ENCODE results near the gene RAB6B.

RAB6B gene

DNA sequence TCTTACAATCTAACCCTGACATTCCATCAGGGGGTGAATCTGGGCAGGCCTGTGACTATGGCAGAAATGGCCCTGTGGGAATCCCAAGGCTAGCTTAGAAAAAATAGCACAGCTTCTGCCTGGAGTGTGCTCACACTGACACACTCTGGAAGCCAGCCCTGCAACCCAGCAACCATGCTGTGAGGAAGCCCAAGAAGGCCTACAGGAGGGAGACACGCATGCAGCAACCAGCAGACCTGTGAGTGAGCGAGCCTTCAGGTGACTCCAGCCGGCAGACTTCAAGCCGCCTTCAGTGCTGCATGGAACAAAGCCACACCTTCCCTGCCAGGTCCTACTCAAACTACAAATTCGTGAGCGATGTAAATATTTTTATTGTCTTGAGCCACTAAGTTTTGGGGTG is 26.1 kb downstream of the RAB6B start:
- in situ Hi-C loops (cut with HindIII; ENCODE audit: low sequenced_read_pairs): no loop called here
- no peak for DNase-seq (ENCODE audit: low read depth, low spot score)
- H3K4me3 ChIP-seq (ENCODE audit: low read depth, low read length): no peak overlapping the region
- TF ChIP-seq, protein P1, sequence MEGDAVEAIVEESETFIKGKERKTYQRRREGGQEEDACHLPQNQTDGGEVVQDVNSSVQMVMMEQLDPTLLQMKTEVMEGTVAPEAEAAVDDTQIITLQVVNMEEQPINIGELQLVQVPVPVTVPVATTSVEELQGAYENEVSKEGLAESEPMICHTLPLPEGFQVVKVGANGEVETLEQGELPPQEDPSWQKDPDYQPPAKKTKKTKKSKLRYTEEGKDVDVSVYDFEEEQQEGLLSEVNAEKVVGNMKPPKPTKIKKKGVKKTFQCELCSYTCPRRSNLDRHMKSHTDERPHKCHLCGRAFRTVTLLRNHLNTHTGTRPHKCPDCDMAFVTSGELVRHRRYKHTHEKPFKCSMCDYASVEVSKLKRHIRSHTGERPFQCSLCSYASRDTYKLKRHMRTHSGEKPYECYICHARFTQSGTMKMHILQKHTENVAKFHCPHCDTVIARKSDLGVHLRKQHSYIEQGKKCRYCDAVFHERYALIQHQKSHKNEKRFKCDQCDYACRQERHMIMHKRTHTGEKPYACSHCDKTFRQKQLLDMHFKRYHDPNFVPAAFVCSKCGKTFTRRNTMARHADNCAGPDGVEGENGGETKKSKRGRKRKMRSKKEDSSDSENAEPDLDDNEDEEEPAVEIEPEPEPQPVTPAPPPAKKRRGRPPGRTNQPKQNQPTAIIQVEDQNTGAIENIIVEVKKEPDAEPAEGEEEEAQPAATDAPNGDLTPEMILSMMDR (IDR thresholded peaks at IDR 0.05; ENCODE audit: low read depth, low read length): no peak

DNA sequence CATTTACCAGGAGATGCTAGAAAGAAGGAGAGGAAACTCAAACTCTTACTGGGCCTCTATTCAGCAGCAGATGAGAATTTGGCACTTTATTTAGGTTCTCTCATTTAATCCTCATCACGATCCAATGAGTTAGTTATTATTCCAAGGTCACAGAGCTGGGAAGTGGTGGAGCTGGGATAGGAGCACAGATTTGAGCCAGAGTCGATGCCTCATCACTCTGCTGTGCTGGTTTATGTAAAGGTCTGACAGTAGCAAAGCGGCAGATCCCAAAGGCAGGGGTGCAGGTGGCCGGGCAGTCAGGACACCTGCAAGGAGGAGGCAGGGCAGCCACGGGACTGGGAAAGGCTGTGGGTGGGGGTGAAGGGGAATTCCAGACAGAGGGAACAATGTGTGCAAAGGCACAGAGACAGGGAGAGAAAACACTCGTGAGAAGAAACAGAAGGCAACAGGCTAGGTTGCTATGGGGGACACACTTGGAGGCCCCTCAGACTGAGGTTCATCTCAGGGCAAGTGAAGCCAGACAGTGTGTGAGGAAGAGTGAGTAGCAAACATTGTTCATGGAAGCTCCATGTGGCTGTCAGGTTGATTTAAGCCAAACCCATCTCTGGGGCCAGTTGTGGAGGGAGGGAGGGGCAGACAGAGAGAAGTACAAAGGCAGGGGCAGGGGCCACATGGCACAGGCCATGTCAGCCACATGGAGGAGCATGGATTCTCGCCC is 26.8 kb downstream of the RAB6B start:
- in situ Hi-C loops (cut with HindIII; ENCODE audit: low sequenced_read_pairs): no loop called here

DNA sequence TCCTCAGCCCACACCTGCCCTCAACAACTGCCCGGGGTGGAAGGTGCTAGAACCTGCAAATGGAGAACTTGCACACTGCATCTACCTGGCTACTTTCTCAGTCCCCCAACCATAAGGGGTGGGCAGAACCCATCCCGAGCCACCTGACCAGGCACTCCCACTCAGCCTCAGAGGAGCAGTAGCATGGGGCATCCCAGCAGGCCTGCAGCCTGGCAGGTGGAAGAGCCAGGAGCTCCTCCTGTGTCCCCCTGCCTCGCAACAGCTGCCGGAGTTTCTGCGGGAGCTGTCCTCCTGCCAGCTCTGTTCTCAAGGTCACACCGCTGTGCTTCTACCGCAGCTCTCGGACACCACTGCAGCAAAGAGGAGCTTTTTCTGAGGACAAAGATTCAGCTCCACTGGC is 27.5 kb downstream of the RAB6B start:
- TF ChIP-seq, protein P1 (IDR thresholded peaks at IDR 0.05; ENCODE audit: low read depth, low read length): no peak
- in situ Hi-C loops (cut with HindIII; ENCODE audit: low sequenced_read_pairs): no loop called here
- DNase-seq (ENCODE audit: low read depth, low spot score): no peak
- no peak overlapping the region for H3K4me3 ChIP-seq (ENCODE audit: low read depth, low read length)

More for the DNA sequence above, 26.8 kb downstream of the RAB6B start:
- no peak overlapping the region for H3K4me3 ChIP-seq (ENCODE audit: low read depth, low read length)
- DNase-seq (ENCODE audit: low read depth, low spot score): no peak
- TF ChIP-seq, protein P1 (IDR thresholded peaks at IDR 0.05; ENCODE audit: low read depth, low read length): no peak

DNA sequence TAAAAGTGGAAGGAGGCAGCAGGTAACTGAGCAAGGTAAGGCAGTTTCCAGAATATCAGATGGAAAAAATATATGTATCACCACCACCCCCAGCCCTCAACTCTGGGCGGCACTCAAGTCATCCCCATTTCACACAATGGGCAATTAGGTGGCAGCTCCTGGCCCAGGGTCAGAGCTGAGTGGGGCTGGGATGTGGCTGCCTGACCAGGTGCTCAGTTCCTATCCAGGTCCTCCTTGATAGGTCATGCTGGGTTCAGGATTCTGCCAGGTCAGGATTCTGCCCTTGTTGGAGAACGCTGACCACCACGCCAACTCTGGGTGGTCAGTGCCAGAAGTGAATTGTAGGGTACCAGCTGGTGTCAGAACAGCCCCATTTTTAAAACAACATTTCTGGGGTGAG is 29.5 kb downstream of the RAB6B start:
- TF ChIP-seq, protein P1 (IDR thresholded peaks at IDR 0.05; ENCODE audit: low read depth, low read length): no peak
- no peak for DNase-seq (ENCODE audit: low read depth, low spot score)
- no peak overlapping the region for H3K4me3 ChIP-seq (ENCODE audit: low read depth, low read length)
- in situ Hi-C loops (cut with HindIII; ENCODE audit: low sequenced_read_pairs): no loop called here

DNA sequence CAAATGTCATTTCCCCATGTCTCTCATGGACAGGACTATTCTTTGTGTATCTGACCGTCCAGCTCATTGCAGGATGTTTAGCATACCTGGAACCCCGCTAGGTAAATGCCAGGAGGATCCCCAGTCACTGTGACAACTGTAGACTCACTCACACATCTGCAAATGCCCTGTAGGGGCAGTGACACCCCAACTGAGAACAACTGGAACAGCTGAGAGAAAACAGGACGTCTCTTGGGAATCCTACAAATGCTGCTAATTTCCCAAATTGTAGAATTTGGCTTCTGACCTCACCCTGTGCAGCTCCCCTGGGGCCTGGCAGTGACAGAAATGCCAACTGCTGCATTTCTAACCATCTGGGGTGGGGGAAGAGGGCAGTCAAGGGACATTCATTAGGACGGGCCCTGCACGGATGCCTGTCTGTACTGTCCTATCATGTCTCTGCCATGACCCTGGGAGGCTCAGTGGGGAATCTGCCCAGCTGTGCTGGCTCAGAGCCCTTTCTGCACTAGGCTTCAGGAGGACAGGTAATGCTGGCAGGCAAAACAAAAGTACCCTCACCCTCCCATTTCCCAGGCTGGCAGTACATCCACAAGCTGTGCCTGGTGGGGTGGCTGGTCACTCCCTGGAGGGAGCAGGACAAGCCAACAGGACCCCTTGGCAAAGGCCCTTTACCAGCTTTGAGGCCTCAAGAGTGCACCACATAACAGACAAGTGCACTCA is 30.4 kb downstream of the RAB6B start:
- H3K4me3 ChIP-seq (ENCODE audit: low read depth, low read length): no peak overlapping the region
- TF ChIP-seq, protein P1 (IDR thresholded peaks at IDR 0.05; ENCODE audit: low read depth, low read length): no peak
- no peak for DNase-seq (ENCODE audit: low read depth, low spot score)
- in situ Hi-C loops (cut with HindIII; ENCODE audit: low sequenced_read_pairs): no loop called here

DNA sequence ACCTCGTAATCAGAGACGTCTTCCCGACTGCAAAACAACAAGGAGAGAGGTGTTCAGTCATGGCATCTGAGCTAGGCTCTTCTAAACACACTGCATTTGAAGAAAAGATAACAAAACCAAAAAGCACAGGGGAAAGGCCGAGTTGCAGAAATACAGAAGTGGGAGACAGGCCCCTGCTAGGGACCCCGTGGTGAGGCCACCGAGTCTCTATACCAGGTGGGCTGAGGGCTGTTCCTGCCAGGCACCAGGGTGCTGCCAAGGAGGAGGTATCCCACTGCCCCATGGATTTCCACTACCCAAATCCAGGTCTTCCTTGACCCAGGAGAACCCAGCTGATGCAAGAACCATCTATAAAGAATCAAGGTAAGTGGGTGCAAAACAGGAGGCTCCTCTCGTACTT is 31.1 kb downstream of the RAB6B start:
- no peak overlapping the region for H3K4me3 ChIP-seq (ENCODE audit: low read depth, low read length)
- in situ Hi-C loops (cut with HindIII; ENCODE audit: low sequenced_read_pairs): no loop called here
- DNase-seq (ENCODE audit: low read depth, low spot score): no peak
- TF ChIP-seq, protein P1 (IDR thresholded peaks at IDR 0.05; ENCODE audit: low read depth, low read length): no peak
